ENCODE measurements around the gene FOXS1. TPM values are rescaled to one million over a fixed set of nuclear protein-coding genes. Genes with fewer than 3 reads are reported as not detected.

FOXS1 gene
- total RNA-seq, 4 donors from 2014 or later, result 0.55 TPM; not detected in 3

GRCh38 chr20:31879143-31879987, 34.0 kb upstream of the FOXS1 start:
- no peaks in the 10 kb centered on the region for H3K36me3 ChIP-seq
- H3K4me3 ChIP-seq, result peak overlapping the region; percentile 41 to 62 (median 47)
- 3 to 20% methylated on average over 2 to 45 of the region's 45 CpGs for WGBS, 2 donors (ENCODE audit: low coverage in 1 of 2)
- in situ Hi-C loops (cut with MboI; ENCODE audit: low pct_ligation_motif_present in 1 of 4, low pct_unique_long_range_greater_than_20kb in 1 of 4, low sequenced_read_pairs in 3 of 4), result no loop called here
- intact Hi-C loops (cut with DNase I; ENCODE audit: low total_unique reads), result no loop called here
- TF ChIP-seq CTCF (IDR thresholded peaks at IDR 0.05) (no peak), POLR2A (IDR thresholded peaks at IDR 0.05) (peak; percentile 31), POLR2AphosphoS5 (IDR thresholded peaks at IDR 0.05) (peak; percentile 40 to 54 (median 47))
- peak; percentile 93 for DNase-seq
- H3K9me3 ChIP-seq, result no peaks in the 10 kb centered on the region
- H3K27ac ChIP-seq, result peak overlapping the region; percentile 66 to 80 (median 70)
- peaks cover 0 to 10% (median 2%) of the 10 kb centered on the region in 4 donors for H3K4me1 ChIP-seq
- H3K27me3 ChIP-seq, result no peaks in the 10 kb centered on the region

GRCh38 chr20:31877684-31878083, 32.3 kb upstream of the FOXS1 start:
- in situ Hi-C loops (cut with MboI; ENCODE audit: low pct_ligation_motif_present in 1 of 4, low pct_unique_long_range_greater_than_20kb in 1 of 4, low sequenced_read_pairs in 3 of 4), result no loop called here
- Histone ChIP-seq H3K4me1 (peaks cover 0 to 10% (median 2%) of the 10 kb centered on the region in 4 donors), H3K9me3 (no peaks in the 10 kb centered on the region), H3K4me3 (no peak overlapping the region), H3K27ac (no peak overlapping the region), H3K36me3 (no peaks in the 10 kb centered on the region), H3K27me3 (peaks cover under 1% of the 10 kb centered on the region)
- TF ChIP-seq POLR2AphosphoS5 (IDR thresholded peaks at IDR 0.05) (no peak), POLR2A (IDR thresholded peaks at IDR 0.05) (no peak), EP300 (IDR thresholded peaks at IDR 0.05; ENCODE audit: low read depth) (no peak), CTCF (IDR thresholded peaks at IDR 0.05) (no peak)
- intact Hi-C loops (cut with DNase I; ENCODE audit: low total_unique reads), result no loop called here
- DNase-seq, result no peak

GRCh38 chr20:31875671-31876070, 30.3 kb upstream of the FOXS1 start:
- Histone ChIP-seq H3K27me3 (peaks cover 18% of the 10 kb centered on the region), H3K4me3 (no peak overlapping the region), H3K27ac (no peak overlapping the region), H3K4me1 (peaks cover 0 to 13% (median 4%) of the 10 kb centered on the region in 4 donors), H3K9me3 (no peaks in the 10 kb centered on the region), H3K36me3 (no peaks in the 10 kb centered on the region)
- 47 to 60% methylated on average over 2 of the region's 2 CpGs for WGBS, 2 donors (ENCODE audit: low coverage in 1 of 2)
- TF ChIP-seq POLR2AphosphoS5 (IDR thresholded peaks at IDR 0.05) (no peak), POLR2A (IDR thresholded peaks at IDR 0.05) (no peak)
- DNase-seq, result no peak
- in situ Hi-C loops (cut with MboI; ENCODE audit: low pct_ligation_motif_present in 1 of 4, low pct_unique_long_range_greater_than_20kb in 1 of 4, low sequenced_read_pairs in 3 of 4), result no loop called here
- intact Hi-C loops (cut with DNase I; ENCODE audit: low total_unique reads), result no loop called here

- Histone ChIP-seq H3K27me3 (peaks cover 38% of the 10 kb centered on the region), H3K36me3 (no peaks in the 10 kb centered on the region), H3K4me3 (no peak overlapping the region), H3K9me3 (no peaks in the 10 kb centered on the region), H3K27ac (no peak overlapping the region), H3K4me1 (peaks cover 0 to 20% (median 15%) of the 10 kb centered on the region in 4 donors)
- intact Hi-C loops (cut with DNase I; ENCODE audit: low total_unique reads) (no loop called here), in situ Hi-C loops (cut with MboI; ENCODE audit: low pct_ligation_motif_present in 1 of 4, low pct_unique_long_range_greater_than_20kb in 1 of 4, low sequenced_read_pairs in 3 of 4) (no loop called here)
- TF ChIP-seq EP300 (IDR thresholded peaks at IDR 0.05; ENCODE audit: low read depth) (no peak), CTCF (IDR thresholded peaks at IDR 0.05) (no peak), POLR2A (IDR thresholded peaks at IDR 0.05) (no peak), POLR2AphosphoS5 (IDR thresholded peaks at IDR 0.05) (no peak)
- DNase-seq, result no peak
- WGBS, 2 donors (ENCODE audit: low coverage in 1 of 2), result 84 to 89% methylated on average over 6 of the region's 6 CpGs
Measured at GRCh38 chr20:31872406-31872805, 27.0 kb upstream of the FOXS1 start.
